MM.1S (cell line): ENCODE results near the gene ALOX12B.

Source experiments
- DNase-seq: peaks from one replicate; pipeline ENCODE4 v3.0.0-alpha.2; 2015
- H2AFZ ChIP-seq: fragments of 300-600 bp; sonication (generic); 2 replicates; pipeline ENCODE4 v1.6.0; 2016; ENCODE audit warnings: antibody characterized with exemption, low read length
- H3F3A ChIP-seq: fragments of 300-600 bp; sonication (generic); 2 replicates; pipeline ENCODE4 v1.6.1; 2016; ENCODE audit warnings: mild to moderate bottlenecking, antibody characterized with exemption, low read length, moderate library complexity, mixed read lengths; ENCODE audit not compliant: insufficient read depth
- H3K27ac ChIP-seq: fragments of 300-600 bp; sonication (generic); 2 replicates; pipeline ENCODE4 v1.5.1; 2016; ENCODE audit warnings: mild to moderate bottlenecking, low read length
- H3K27me3 ChIP-seq: fragments of 300-600 bp; sonication (generic); replicated peaks from 2 replicates; pipeline ENCODE4 v1.6.0; 2016; ENCODE audit warnings: low read length; ENCODE audit not compliant: insufficient read depth
- H3K36me3 ChIP-seq: fragments of 300-600 bp; sonication (generic); replicated peaks from 2 replicates; pipeline ENCODE4 v1.6.1; 2016; ENCODE audit warnings: mild to moderate bottlenecking, low read length, mixed read lengths; ENCODE audit not compliant: insufficient read depth
- H3K4me1 ChIP-seq: fragments of 300-600 bp; sonication (generic); 2 replicates; pipeline ENCODE4 v1.6.1; 2016; ENCODE audit warnings: low read length, mixed read lengths
- H3K4me2 ChIP-seq: fragments of 300-600 bp; sonication (generic); 2 replicates; pipeline ENCODE4 v1.6.0; 2016; ENCODE audit warnings: low read depth, low read length
- H3K4me3 ChIP-seq: fragments of 300-600 bp; sonication (generic); 2 replicates; pipeline ENCODE4 v1.5.1; 2016; ENCODE audit warnings: low read length, mixed read lengths
- H3K79me2 ChIP-seq: fragments of 300-600 bp; sonication (generic); 2 replicates; pipeline ENCODE4 v1.6.1; 2016; ENCODE audit warnings: mixed run types, low read length, mixed read lengths
- H3K9ac ChIP-seq: fragments of 300-600 bp; sonication (generic); 2 replicates; pipeline ENCODE4 v1.6.1; 2016; ENCODE audit warnings: low read length, mixed read lengths
- H3K9me2 ChIP-seq: fragments of 300-600 bp; sonication (generic); replicated peaks from 2 replicates; pipeline ENCODE4 v1.6.1; 2016; ENCODE audit warnings: mild to moderate bottlenecking, low read length, mixed read lengths; ENCODE audit not compliant: insufficient read depth
- H3K9me3 ChIP-seq: fragments of 300-600 bp; sonication (generic); replicated peaks from 2 replicates; pipeline ENCODE4 v1.6.1; 2016; ENCODE audit warnings: mild to moderate bottlenecking, low read length, mixed read lengths; ENCODE audit not compliant: insufficient read depth
- H4K20me1 ChIP-seq: fragments of 300-600 bp; sonication (generic); 2 replicates; pipeline ENCODE4 v1.6.1; 2016; ENCODE audit warnings: mild to moderate bottlenecking, low read length, moderate library complexity, mixed read lengths; ENCODE audit not compliant: insufficient read depth
- EZH2 ChIP-seq: fragments of 300-600 bp; sonication (generic); optimal IDR thresholded peaks from 2 replicates; pipeline ENCODE3; 2017; ENCODE audit warnings: low read depth, mild to moderate bottlenecking, antibody characterized with exemption, low read length, mixed read lengths
- EZH2phosphoT487 ChIP-seq: fragments of 300-600 bp; sonication (generic); IDR thresholded peaks from 2 replicates; pipeline ENCODE4 v1.6.1; 2018; ENCODE audit warnings: antibody characterized with exemption, low read length
- TF ChIP-seq, protein P1 (sequence below): fragments of 300-600 bp; sonication (generic); IDR thresholded peaks from 2 replicates; pipeline ENCODE4 v1.5.1; 2016; ENCODE audit warnings: antibody characterized with exemption, low read length, mixed read lengths

Gene ALOX12B

DNA sequence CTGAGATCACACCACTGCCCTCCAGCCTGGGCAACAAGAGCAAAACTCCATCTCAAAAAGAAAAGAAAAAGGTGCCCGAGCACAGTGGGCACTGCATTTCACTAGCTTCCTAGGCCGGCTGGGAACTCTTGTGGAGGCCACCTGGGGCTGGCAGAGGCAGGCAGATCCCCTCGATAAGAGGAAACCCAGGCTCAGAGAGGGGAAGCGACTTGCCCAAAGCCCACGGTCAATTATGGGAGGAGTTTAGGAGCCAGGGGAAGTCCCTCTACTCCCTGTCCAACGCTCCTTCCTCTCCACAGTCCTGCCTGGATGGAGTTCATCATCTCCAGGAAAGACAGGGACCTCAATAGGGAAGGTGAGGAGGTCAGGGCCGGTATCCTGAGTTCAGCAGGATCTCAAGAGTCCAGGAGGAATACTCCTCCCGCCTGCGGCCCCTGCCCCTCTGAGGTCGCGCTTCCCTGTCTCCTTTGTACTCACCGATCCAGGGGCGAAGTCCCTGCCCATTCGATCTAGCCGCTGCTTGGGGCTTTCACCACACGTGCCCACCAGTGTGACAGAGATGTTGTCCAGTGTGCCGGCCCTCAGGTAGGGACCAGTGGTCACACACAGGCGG lies 30.0 kb upstream of the ALOX12B start:
- DNase-seq = no peak
- Histone ChIP-seq H3F3A (peaks cover 28% of the 10 kb centered on the region), H2AFZ (peak overlapping the region; percentile 85; the same call in 1 of the 2 replicates), H3K9me2 (no peaks in the 10 kb centered on the region), H3K27ac (no peak overlapping the region), H3K4me2 (peak overlapping the region; percentile 99), H3K4me3 (peak overlapping the region; percentile 85), H3K9ac (no peak overlapping the region), H3K36me3 (no peaks in the 10 kb centered on the region), H3K4me1 (no peaks in the 10 kb centered on the region), H4K20me1 (no peaks in the 10 kb centered on the region; the same call in 1 of the 2 replicates), H3K79me2 (no peaks in the 10 kb centered on the region), H3K9me3 (no peaks in the 10 kb centered on the region), H3K27me3 (peaks cover 56% of the 10 kb centered on the region)
- TF ChIP-seq, protein P1, sequence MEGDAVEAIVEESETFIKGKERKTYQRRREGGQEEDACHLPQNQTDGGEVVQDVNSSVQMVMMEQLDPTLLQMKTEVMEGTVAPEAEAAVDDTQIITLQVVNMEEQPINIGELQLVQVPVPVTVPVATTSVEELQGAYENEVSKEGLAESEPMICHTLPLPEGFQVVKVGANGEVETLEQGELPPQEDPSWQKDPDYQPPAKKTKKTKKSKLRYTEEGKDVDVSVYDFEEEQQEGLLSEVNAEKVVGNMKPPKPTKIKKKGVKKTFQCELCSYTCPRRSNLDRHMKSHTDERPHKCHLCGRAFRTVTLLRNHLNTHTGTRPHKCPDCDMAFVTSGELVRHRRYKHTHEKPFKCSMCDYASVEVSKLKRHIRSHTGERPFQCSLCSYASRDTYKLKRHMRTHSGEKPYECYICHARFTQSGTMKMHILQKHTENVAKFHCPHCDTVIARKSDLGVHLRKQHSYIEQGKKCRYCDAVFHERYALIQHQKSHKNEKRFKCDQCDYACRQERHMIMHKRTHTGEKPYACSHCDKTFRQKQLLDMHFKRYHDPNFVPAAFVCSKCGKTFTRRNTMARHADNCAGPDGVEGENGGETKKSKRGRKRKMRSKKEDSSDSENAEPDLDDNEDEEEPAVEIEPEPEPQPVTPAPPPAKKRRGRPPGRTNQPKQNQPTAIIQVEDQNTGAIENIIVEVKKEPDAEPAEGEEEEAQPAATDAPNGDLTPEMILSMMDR = no peak
- TF ChIP-seq EZH2phosphoT487 = no peak
- no peak for TF ChIP-seq EZH2

- no peaks in the 10 kb centered on the region for H3K36me3 ChIP-seq
- no peak overlapping the region for H3K27ac ChIP-seq
- H3K4me2 ChIP-seq = no peak overlapping the region
- H3K9me2 ChIP-seq = no peaks in the 10 kb centered on the region
- TF ChIP-seq EZH2 (no peak), EZH2phosphoT487 (no peak)
- TF ChIP-seq, protein P1 = no peak
- peaks cover 63% of the 10 kb centered on the region for H3K27me3 ChIP-seq
- no peak overlapping the region for H2AFZ ChIP-seq
- no peak overlapping the region for H3K4me3 ChIP-seq
- peaks cover 28% of the 10 kb centered on the region for H3F3A ChIP-seq
- no peak overlapping the region for H3K9ac ChIP-seq
- DNase-seq = no peak
- no peaks in the 10 kb centered on the region for H3K9me3 ChIP-seq
- no peaks in the 10 kb centered on the region for H3K79me2 ChIP-seq
- H3K4me1 ChIP-seq = no peaks in the 10 kb centered on the region
- H4K20me1 ChIP-seq = no peaks in the 10 kb centered on the region; the same call in 1 of the 2 replicates
Measured at GRCh38 chr17:8116776-8117175, 29.3 kb upstream of the ALOX12B start.

DNA sequence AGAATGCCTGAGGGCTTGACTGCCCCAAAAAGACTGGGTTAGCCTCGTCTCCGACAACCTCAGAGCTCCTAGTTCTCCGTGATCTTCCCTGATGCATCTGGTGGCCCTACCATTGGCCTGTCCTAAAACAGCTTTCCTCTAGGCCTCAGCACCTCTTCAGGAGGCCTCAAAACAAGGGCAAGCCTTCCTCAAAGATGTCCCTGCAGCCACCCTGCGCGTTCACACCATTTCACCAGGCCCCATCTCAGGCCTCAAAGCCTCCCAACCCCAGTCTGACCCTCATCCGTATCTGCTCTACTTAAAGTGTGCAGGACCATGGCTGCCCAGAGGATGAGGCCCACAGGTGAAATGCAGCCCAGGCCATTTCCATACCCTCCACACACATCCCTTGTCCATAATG lies 23.4 kb upstream of the ALOX12B start:
- no peak overlapping the region for H3K4me3 ChIP-seq
- no peaks in the 10 kb centered on the region for H3K9me3 ChIP-seq
- no peak for DNase-seq
- no peaks in the 10 kb centered on the region for H4K20me1 ChIP-seq
- H3K4me1 ChIP-seq = no peaks in the 10 kb centered on the region
- no peak for TF ChIP-seq EZH2
- TF ChIP-seq EZH2phosphoT487 = no peak
- TF ChIP-seq, protein P1 = no peak
- peaks cover 74% of the 10 kb centered on the region for H3K27me3 ChIP-seq
- no peaks in the 10 kb centered on the region for H3F3A ChIP-seq
- H3K9me2 ChIP-seq = no peaks in the 10 kb centered on the region
- no peak overlapping the region for H3K27ac ChIP-seq
- H3K79me2 ChIP-seq = no peaks in the 10 kb centered on the region
- no peak overlapping the region for H3K4me2 ChIP-seq
- no peak overlapping the region for H2AFZ ChIP-seq
- H3K36me3 ChIP-seq = no peaks in the 10 kb centered on the region
- no peak overlapping the region for H3K9ac ChIP-seq
